SK-N-SH (cell line): ENCODE data around the gene NCOR2.

Experiments
- CHD2 ChIP-seq: fragments of 150-350 bp; IDR thresholded peaks from 2 replicates; pipeline ENCODE4 v1.6.1; 2018; ENCODE audit warnings: low read length; ENCODE audit not compliant: partially characterized antibody
- EZH2phosphoT487 ChIP-seq: fragments of 200-600 bp; sonication (generic); IDR thresholded peaks from 2 replicates; pipeline ENCODE4 v1.6.1; 2017; ENCODE audit warnings: low read depth, mixed run types, mild to moderate bottlenecking, antibody characterized with exemption, moderate library complexity, borderline replicate concordance
- FOXM1 ChIP-seq: IDR thresholded peaks from 2 replicates; pipeline ENCODE4 v1.4.0; 2012; ENCODE audit warnings: low read depth, mild to moderate bottlenecking
- JUND ChIP-seq: IDR thresholded peaks from 2 replicates; pipeline ENCODE4 v1.4.0; 2012
- POLR2AphosphoS5 ChIP-seq: IDR thresholded peaks from 2 replicates; pipeline ENCODE4 v1.6.1; 2012; ENCODE audit warnings: low read depth, low read length
- RAD21 ChIP-seq: IDR thresholded peaks from 2 replicates; pipeline ENCODE4 v1.6.1; 2012; ENCODE audit warnings: mild to moderate bottlenecking, low read length
- RXRA ChIP-seq: IDR thresholded peaks from 2 replicates; pipeline ENCODE4 v1.4.0; 2012; ENCODE audit warnings: low read depth, mild to moderate bottlenecking, borderline replicate concordance
- SIN3A ChIP-seq: IDR thresholded peaks from 2 replicates; pipeline ENCODE4 v1.6.1; 2012; ENCODE audit warnings: low read depth, mild to moderate bottlenecking, low read length, moderate library complexity, borderline replicate concordance
- TAF1 ChIP-seq: IDR thresholded peaks from 2 replicates; pipeline ENCODE4 v1.6.1; 2012; ENCODE audit warnings: low read depth, mild to moderate bottlenecking, low read length, moderate library complexity, borderline replicate concordance
- TF ChIP-seq, protein P1 (sequence below): fragments of 200-600 bp; sonication (generic); IDR thresholded peaks from 2 replicates; pipeline ENCODE4 v1.6.1; 2017; ENCODE audit warnings: antibody characterized with exemption, mild to moderate bottlenecking, moderate library complexity
- TF ChIP-seq, protein P2 (sequence below): IDR thresholded peaks from 2 replicates; pipeline ENCODE4 v1.6.1; 2012; ENCODE audit warnings: mild to moderate bottlenecking, low read depth, low read length, moderate library complexity
- TF ChIP-seq, protein P3 (sequence below): IDR thresholded peaks from 2 replicates; pipeline ENCODE4 v1.4.0; 2012; ENCODE audit warnings: low read depth, borderline replicate concordance

DNA sequence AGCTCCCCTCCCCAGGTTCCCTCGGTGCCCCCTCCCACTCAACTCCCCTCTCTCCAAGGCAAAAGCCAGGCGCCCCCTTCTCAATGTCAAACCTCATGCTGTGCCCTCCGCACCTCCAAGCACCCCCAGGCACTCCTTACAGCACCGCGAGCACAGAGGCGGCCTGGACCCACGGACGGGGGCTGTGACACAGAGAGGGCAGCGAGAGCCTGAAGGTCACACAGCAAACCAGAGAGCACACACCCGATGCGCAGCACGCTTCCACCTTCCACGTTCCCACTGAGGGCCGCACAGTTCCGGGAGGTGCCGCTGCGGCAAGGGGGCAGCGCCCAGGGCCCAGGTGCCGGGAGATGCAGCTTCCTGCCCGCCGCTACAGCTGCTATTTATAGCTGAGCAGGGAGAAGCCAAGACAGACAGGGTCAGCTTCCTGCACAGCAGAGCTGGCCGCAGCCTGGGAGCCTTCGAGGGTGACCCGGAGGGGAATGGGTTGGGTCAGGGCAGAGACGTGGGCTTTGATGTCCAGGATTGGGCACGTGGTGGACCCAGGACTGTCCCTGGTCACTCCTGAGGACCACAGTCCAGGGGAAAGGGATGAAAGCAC, 12.9 kb downstream of the NCOR2 start:
- TF ChIP-seq, protein P1, sequence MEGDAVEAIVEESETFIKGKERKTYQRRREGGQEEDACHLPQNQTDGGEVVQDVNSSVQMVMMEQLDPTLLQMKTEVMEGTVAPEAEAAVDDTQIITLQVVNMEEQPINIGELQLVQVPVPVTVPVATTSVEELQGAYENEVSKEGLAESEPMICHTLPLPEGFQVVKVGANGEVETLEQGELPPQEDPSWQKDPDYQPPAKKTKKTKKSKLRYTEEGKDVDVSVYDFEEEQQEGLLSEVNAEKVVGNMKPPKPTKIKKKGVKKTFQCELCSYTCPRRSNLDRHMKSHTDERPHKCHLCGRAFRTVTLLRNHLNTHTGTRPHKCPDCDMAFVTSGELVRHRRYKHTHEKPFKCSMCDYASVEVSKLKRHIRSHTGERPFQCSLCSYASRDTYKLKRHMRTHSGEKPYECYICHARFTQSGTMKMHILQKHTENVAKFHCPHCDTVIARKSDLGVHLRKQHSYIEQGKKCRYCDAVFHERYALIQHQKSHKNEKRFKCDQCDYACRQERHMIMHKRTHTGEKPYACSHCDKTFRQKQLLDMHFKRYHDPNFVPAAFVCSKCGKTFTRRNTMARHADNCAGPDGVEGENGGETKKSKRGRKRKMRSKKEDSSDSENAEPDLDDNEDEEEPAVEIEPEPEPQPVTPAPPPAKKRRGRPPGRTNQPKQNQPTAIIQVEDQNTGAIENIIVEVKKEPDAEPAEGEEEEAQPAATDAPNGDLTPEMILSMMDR = no peak
- TF ChIP-seq, protein P2, sequence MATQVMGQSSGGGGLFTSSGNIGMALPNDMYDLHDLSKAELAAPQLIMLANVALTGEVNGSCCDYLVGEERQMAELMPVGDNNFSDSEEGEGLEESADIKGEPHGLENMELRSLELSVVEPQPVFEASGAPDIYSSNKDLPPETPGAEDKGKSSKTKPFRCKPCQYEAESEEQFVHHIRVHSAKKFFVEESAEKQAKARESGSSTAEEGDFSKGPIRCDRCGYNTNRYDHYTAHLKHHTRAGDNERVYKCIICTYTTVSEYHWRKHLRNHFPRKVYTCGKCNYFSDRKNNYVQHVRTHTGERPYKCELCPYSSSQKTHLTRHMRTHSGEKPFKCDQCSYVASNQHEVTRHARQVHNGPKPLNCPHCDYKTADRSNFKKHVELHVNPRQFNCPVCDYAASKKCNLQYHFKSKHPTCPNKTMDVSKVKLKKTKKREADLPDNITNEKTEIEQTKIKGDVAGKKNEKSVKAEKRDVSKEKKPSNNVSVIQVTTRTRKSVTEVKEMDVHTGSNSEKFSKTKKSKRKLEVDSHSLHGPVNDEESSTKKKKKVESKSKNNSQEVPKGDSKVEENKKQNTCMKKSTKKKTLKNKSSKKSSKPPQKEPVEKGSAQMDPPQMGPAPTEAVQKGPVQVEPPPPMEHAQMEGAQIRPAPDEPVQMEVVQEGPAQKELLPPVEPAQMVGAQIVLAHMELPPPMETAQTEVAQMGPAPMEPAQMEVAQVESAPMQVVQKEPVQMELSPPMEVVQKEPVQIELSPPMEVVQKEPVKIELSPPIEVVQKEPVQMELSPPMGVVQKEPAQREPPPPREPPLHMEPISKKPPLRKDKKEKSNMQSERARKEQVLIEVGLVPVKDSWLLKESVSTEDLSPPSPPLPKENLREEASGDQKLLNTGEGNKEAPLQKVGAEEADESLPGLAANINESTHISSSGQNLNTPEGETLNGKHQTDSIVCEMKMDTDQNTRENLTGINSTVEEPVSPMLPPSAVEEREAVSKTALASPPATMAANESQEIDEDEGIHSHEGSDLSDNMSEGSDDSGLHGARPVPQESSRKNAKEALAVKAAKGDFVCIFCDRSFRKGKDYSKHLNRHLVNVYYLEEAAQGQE = no peak
- TF ChIP-seq TAF1 (no peak), CHD2 (no peak), EZH2phosphoT487 (no peak), RAD21 (no peak), FOXM1 (no peak), POLR2AphosphoS5 (no peak), JUND (no peak), SIN3A (no peak), RXRA (no peak)
- TF ChIP-seq, protein P3, sequence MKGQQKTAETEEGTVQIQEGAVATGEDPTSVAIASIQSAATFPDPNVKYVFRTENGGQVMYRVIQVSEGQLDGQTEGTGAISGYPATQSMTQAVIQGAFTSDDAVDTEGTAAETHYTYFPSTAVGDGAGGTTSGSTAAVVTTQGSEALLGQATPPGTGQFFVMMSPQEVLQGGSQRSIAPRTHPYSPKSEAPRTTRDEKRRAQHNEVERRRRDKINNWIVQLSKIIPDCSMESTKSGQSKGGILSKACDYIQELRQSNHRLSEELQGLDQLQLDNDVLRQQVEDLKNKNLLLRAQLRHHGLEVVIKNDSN = no peak
